Stimulated activated naive CD8-positive, alpha-beta T cell treated with anti-CD3 and anti-CD28 coated beads, Interleukin-15, Interleukin-2, amounts not matched to agents 100 ng/mL and 50 ng/mL, for 24 hours (primary cell): ENCODE data around the gene NANOS2.

ENCODE experiments used
- H3K27ac Mint-ChIP-seq: one replicate; pipeline ENCODE4 v1.8.0; 2021; ENCODE audit warnings: mild to moderate bottlenecking, mixed read lengths
- H3K27me3 Mint-ChIP-seq: one replicate; pipeline ENCODE4 v1.8.0; 2021; ENCODE audit warnings: mixed read lengths
- H3K36me3 Mint-ChIP-seq: one replicate; pipeline ENCODE4 v1.8.0; 2021; ENCODE audit warnings: low read depth, mixed read lengths
- H3K4me1 Mint-ChIP-seq: one replicate; pipeline ENCODE4 v1.8.0; 2021; ENCODE audit warnings: low read depth, mixed read lengths
- H3K4me3 Mint-ChIP-seq: one replicate; pipeline ENCODE4 v1.8.0; 2021; ENCODE audit warnings: mild to moderate bottlenecking, mixed read lengths
- H3K9me3 Mint-ChIP-seq: one replicate; pipeline ENCODE4 v1.8.0; 2021; ENCODE audit warnings: mixed read lengths

The NANOS2 gene

DNA sequence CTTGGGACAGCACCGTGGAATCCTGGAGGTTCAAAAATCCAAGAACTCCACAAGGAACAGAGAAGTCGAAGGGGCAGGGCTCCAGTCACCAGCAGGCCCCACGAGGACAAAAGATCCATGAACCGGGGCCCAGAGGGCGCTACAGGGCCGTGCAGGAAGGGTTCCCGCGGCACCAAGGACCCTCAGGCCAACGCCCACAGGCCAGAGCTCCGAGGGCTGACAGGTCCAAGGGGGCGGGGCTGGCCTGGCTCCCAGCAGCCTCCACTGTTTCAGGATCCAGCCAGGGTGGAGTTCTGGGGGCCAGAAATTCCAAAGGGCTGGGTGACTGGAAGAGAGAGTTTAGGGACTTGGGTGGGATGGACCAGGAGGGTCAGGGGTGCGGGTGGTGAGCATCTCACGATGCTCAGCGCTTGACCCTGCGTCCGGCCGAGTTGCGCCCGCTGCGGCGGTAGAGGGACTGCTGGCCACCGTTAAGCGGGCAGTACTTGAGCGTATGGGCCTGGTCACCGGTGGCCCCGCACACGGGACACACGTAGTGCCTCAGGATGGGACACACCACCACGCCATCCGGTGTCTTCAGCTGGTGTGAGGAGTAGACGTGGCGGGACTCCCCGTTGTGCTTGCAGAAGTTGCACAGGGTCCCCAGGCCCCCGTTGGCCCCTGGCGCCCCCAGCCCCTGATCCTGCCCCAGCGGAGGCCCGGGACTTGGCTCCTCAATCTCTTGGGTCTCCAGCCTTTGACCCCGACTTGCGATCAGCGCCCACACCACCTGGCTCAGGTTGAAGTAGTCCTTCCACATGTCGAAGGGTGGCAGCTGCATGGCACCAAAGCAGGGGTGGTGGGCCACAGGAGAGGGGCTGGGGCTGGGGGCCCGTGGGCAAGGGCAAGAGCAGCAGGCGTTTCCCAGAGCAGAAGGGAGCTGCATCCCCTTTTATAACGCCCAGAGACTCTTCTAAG lies at the start of gene NANOS2:
Gene NANOS2, minus strand, starts transcription at position 905 of the 957 bp plus-strand sequence. Its CDS starts 85 bp downstream, at position 820.
- Mint-ChIP-seq H3K36me3 (no peaks in the 10 kb centered on the region), H3K9me3 (no peaks in the 10 kb centered on the region), H3K27me3 (peaks cover 30% of the 10 kb centered on the region), H3K27ac (no peak within 1 kb of the TSS), H3K4me1 (no peaks in the 10 kb centered on the region), H3K4me3 (no peak within 1 kb of the TSS)

DNA sequence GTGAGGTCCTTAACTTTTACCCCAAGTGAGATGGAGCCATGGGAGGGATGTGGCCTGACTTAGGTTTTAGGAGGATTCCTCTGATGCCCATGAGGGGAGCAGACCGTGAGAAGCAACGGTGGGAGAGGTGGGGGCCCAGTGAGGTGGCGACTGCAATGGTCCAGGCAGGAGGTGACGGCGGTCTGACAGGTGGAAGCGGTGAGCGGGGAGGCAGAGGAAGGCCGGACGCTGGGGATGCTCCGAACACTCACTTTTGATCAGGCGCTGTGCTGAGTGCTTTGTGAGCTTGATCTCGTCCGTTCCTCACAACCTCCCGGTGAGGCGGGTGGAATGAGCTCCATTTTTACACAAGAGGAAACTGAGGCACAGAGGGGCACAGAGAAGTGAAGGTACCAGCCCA lies 47.4 kb upstream of the NANOS2 start:
- Mint-ChIP-seq H3K9me3 (no peaks in the 10 kb centered on the region), H3K4me3 (no peak overlapping the region), H3K27me3 (peaks cover 63% of the 10 kb centered on the region), H3K27ac (no peak overlapping the region), H3K36me3 (no peaks in the 10 kb centered on the region), H3K4me1 (no peaks in the 10 kb centered on the region)

DNA sequence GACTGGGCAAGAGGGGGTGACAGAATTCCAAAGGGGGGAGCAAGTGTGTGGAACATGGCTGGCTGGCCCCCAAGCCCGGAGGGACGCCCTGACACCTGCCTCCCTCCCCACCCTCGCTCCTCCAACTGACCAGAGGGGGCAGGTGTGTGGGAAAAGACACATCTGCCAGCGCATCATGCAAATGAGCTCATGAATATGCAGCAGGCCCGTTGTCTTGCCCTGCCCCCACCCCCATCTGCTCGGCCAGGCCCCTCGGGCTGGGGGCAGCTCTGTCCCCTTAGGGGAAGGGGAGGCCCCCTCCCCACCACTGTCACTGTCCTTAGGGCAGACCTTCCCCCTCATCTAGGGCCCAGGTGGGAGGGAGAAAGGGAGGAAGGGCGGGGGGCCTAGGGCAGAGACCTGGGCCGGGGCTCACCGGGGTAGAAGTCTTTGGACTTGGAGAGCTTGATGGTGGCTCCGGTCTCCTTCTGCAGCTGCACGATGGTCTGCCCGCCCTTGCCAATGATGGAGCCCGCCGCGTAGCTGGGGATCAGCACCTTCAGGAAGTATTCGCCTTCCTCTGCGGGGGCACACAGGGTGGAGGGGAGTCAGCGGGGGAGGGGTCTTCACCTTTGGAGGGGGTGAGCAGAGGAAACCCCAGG lies 46.1 kb upstream of the NANOS2 start:
- Mint-ChIP-seq H3K36me3 (no peaks in the 10 kb centered on the region), H3K27ac (no peak overlapping the region)

DNA sequence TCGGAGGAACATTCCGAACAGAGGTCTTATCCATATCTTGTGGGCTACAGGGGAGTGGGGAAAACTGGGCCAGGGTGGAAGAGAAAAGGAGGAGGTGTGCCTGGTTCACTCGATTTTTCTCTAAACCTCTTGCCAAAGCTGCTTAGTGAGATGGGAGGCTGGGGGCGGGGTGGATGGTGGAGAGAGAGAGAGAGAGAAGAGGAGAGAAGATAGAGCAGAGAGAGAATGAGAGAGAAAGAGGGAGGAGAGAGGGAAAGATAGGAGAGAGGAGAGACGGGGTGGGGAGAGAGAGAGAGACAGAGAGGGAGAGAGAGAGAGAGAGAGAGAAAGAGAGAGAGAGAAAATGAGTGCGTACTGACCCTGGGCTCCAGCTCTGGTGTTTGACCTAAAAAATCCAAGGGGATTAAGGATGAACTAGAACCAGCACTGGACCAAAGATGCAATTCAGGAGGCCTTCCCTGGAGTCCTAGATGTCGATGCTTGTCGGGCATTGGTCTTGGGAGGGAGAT lies 45.0 kb upstream of the NANOS2 start:
- H3K9me3 Mint-ChIP-seq = no peaks in the 10 kb centered on the region
- H3K27me3 Mint-ChIP-seq = peaks cover 55% of the 10 kb centered on the region
- H3K4me1 Mint-ChIP-seq = peaks cover 2% of the 10 kb centered on the region
- H3K4me3 Mint-ChIP-seq = no peak overlapping the region
- H3K27ac Mint-ChIP-seq = no peak overlapping the region
- H3K36me3 Mint-ChIP-seq = no peaks in the 10 kb centered on the region

More for the DNA sequence above, 46.1 kb upstream of the NANOS2 start:
- Mint-ChIP-seq H3K4me3 (no peak overlapping the region), H3K27me3 (peaks cover 55% of the 10 kb centered on the region), H3K9me3 (no peaks in the 10 kb centered on the region), H3K4me1 (no peaks in the 10 kb centered on the region)

- Mint-ChIP-seq H3K27ac (no peak overlapping the region), H3K36me3 (no peaks in the 10 kb centered on the region), H3K4me1 (peaks cover 2% of the 10 kb centered on the region), H3K27me3 (peaks cover 57% of the 10 kb centered on the region), H3K9me3 (no peaks in the 10 kb centered on the region), H3K4me3 (no peak overlapping the region)
Observed at GRCh38 chr19:45958769-45959516, 44.4 kb upstream of the NANOS2 start.

DNA sequence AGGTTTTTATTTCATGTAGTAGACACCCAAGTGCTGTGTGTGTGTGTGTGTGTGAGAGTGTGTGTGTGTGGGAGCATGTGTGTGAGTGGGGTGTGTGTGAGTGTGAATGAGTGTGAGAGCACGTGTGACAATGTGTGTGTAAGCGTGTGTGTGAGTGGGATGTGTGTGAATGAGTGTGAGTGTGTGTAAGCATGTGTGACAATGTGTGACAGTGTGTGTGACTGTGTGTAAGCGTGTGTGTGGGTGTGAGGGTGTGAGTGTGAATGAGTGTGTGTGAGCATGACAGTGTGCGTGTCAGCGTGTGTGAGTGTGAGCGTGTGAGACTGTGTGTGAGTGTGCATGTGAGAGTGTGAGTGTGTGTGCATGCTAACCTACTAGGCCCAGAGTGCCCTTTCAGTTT lies 43.7 kb upstream of the NANOS2 start:
- Mint-ChIP-seq H3K4me3 (no peak overlapping the region), H3K27ac (no peak overlapping the region), H3K27me3 (peaks cover 56% of the 10 kb centered on the region), H3K9me3 (peaks cover 1% of the 10 kb centered on the region), H3K4me1 (peaks cover 3% of the 10 kb centered on the region), H3K36me3 (no peaks in the 10 kb centered on the region)

DNA sequence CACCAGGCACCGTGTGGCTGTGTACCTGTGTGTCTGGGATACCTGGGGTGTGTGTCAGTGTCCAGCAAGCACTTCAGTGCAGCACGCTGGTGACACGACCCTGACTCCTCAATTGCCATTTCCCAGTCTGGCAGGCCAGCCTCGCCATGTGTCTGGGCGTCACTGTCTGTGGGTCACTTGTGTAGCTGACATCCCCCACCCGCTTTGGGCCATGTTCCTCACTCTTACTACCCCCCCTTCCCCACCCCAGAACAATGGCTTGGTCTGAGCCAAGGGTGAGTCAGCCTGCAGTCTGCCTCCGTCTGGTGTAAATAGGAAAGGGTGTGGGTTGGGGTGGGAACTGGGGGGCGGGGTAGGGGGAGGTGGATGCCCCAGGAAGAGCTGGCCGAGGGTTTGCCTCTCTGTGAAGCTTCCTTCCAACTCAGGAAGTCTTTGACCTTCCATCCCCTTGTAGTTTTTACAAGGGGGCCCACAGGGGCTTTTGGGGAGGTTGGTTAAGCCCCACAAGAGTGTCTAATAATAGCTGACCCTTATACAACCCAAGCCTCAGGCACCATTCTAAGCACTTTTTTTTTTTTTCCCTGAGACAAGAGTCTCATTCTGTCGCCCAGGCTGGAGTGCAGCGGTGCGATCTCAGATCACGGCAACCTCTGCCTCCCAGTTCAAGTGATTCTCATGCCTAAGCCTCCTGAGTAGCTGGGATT lies 41.5 kb upstream of the NANOS2 start:
- peaks cover 4% of the 10 kb centered on the region for H3K9me3 Mint-ChIP-seq
- H3K27ac Mint-ChIP-seq = no peak overlapping the region
- H3K4me3 Mint-ChIP-seq = no peak overlapping the region
- H3K4me1 Mint-ChIP-seq = peaks cover 11% of the 10 kb centered on the region
- H3K27me3 Mint-ChIP-seq = peaks cover 48% of the 10 kb centered on the region
- no peaks in the 10 kb centered on the region for H3K36me3 Mint-ChIP-seq

DNA sequence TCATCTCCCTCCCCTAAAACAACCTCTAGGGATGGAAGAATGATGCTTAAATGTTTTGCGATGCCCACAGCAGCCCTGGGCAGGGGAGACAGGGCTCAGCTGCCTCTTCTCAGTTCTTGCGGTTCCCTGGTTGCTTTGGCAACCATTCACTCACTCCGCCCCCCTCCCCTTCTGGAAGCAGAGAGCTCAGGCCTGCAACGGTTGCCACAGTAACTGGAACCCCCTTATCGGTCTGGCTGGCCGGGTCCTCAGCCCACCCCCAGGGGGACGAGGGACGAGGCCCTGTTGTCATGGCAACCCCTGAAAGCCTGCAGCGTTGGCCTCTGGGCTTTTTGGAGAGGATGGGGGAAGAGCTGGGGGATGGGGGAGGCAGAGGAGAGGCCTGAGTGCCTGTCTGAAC lies 39.6 kb upstream of the NANOS2 start:
- Mint-ChIP-seq H3K36me3 (no peaks in the 10 kb centered on the region), H3K27me3 (peaks cover 44% of the 10 kb centered on the region), H3K9me3 (peaks cover 4% of the 10 kb centered on the region), H3K4me1 (peaks cover 11% of the 10 kb centered on the region), H3K27ac (no peak overlapping the region), H3K4me3 (no peak overlapping the region)

- Mint-ChIP-seq H3K4me3 (no peak overlapping the region), H3K27ac (no peak overlapping the region), H3K4me1 (peaks cover 11% of the 10 kb centered on the region), H3K27me3 (peaks cover 44% of the 10 kb centered on the region), H3K9me3 (peaks cover 4% of the 10 kb centered on the region), H3K36me3 (no peaks in the 10 kb centered on the region)
Observed at GRCh38 chr19:45953676-45954075, 39.1 kb upstream of the NANOS2 start.

DNA sequence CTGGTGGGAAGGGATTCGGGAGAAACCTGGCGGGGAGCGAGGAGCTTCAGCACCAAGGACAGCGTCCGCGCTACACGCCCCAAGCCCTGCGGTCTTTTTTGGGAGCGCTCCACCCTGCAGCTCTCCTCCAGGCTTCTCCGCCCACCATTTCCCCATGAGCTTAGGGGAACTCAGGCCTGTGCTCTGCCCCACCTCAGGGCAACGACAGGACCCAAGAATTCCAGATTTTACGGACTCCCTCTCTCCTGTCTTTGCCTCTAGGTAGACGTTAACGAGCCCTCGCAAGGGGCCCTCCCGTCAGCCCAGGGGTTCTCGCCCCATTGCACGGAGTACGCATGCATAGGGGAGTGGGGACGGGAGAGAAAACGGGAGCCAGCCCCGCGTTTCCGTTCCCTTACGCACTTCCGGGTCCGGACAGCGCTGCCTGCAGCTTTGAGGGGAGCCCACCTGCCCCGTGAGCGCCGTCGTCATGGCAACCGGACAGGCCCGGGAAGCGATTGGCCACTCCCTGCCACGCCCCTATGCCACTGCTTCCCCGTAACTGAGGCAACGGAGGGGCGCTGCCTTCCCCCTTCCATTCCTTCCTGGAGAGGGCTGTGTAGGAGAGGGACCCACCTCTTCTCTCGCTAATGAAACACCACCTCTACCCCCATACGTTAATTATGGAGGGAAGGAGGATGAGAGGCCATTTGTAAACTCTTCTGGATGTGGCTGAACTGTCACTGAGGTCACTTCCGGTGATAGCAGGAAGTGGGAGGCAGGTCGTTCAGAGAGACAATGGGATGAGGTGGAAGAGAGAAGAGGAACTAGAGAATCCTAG lies 38.3 kb upstream of the NANOS2 start:
- Mint-ChIP-seq H3K27ac (no peak overlapping the region), H3K4me1 (peaks cover 11% of the 10 kb centered on the region), H3K27me3 (peaks cover 38% of the 10 kb centered on the region), H3K9me3 (peaks cover 4% of the 10 kb centered on the region), H3K4me3 (peak overlapping the region; percentile 76), H3K36me3 (no peaks in the 10 kb centered on the region)

GRCh38 chr19:45952341-45952685 lies 37.7 kb upstream of the NANOS2 start:
- H3K4me1 Mint-ChIP-seq = peaks cover 11% of the 10 kb centered on the region
- H3K36me3 Mint-ChIP-seq = no peaks in the 10 kb centered on the region
- no peak overlapping the region for H3K27ac Mint-ChIP-seq
- H3K9me3 Mint-ChIP-seq = peaks cover 4% of the 10 kb centered on the region
- H3K4me3 Mint-ChIP-seq = peak overlapping the region; percentile 30
- H3K27me3 Mint-ChIP-seq = peaks cover 38% of the 10 kb centered on the region

- Mint-ChIP-seq H3K27ac (no peak overlapping the region), H3K4me1 (peaks cover 4% of the 10 kb centered on the region), H3K9me3 (no peaks in the 10 kb centered on the region), H3K27me3 (peaks cover 38% of the 10 kb centered on the region), H3K4me3 (no peak overlapping the region), H3K36me3 (no peaks in the 10 kb centered on the region)
Observed at GRCh38 chr19:45947926-45948325, 33.3 kb upstream of the NANOS2 start.

GRCh38 chr19:45940515-45940805 lies 25.9 kb upstream of the NANOS2 start:
- no peaks in the 10 kb centered on the region for H3K9me3 Mint-ChIP-seq
- no peak overlapping the region for H3K27ac Mint-ChIP-seq
- H3K36me3 Mint-ChIP-seq = no peaks in the 10 kb centered on the region

More at GRCh38 chr19:45940515-45940805, 25.9 kb upstream of the NANOS2 start:
- Mint-ChIP-seq H3K4me3 (no peak overlapping the region), H3K4me1 (peaks cover 3% of the 10 kb centered on the region), H3K27me3 (peaks cover 49% of the 10 kb centered on the region)
